Superior temporal gyrus (tissue), 1 donor: ENCODE data around the gene ZNF580.

Source experiments
- DNase-seq: peaks from one replicate; pipeline ENCODE4 v3.0.0-alpha.2; 2016; ENCODE audit errors: extremely low spot score

Gene ZNF580

GRCh38 chr19:55646889-55647731, 6.3 kb downstream of the ZNF580 start:
- DNase-seq: no peak

GRCh38 chr19:55647732-55648584, 7.2 kb downstream of the ZNF580 start, which contains the start of gene CCDC106:
Gene CCDC106 (plus strand): TSS chr19:55648212. CDS start chr19:55649047, 835 bp downstream.
- peak; percentile 69 for DNase-seq

- no peak for DNase-seq
These were observed 7.9 kb downstream of the ZNF580 start for GRCh38 chr19:55648585-55649267.

- DNase-seq: no peak
These were observed 8.7 kb downstream of the ZNF580 start for GRCh38 chr19:55649268-55650125.

GRCh38 chr19:55650126-55650557, 9.3 kb downstream of the ZNF580 start:
- no peak for DNase-seq

- DNase-seq: no peak
These were observed 9.9 kb downstream of the ZNF580 start for GRCh38 chr19:55650602-55651230.

- DNase-seq: no peak
These were observed 10.4 kb downstream of the ZNF580 start for GRCh38 chr19:55651236-55651635.

- no peak for DNase-seq
These were observed 11.7 kb downstream of the ZNF580 start for GRCh38 chr19:55652311-55653128.

GRCh38 chr19:55653651-55654322, 13.0 kb downstream of the ZNF580 start:
- peak; percentile 99 for DNase-seq

- DNase-seq: peak; percentile 99
These were observed 13.6 kb downstream of the ZNF580 start for GRCh38 chr19:55654323-55654867.

GRCh38 chr19:55654868-55655647, 14.3 kb downstream of the ZNF580 start, which contains the start of gene U2AF2:
Gene U2AF2 (plus strand): TSS chr19:55655035. CDS start chr19:55655105, 70 bp downstream.
- peak; percentile 79 for DNase-seq

- DNase-seq: no peak
These were observed 14.8 kb downstream of the ZNF580 start for GRCh38 chr19:55655648-55656040.

GRCh38 chr19:55656552-55656951, 15.8 kb downstream of the ZNF580 start:
- DNase-seq: no peak

GRCh38 chr19:55656988-55657747, 16.4 kb downstream of the ZNF580 start:
- no peak for DNase-seq

GRCh38 chr19:55658846-55659459, 18.2 kb downstream of the ZNF580 start:
- no peak for DNase-seq

GRCh38 chr19:55659822-55660221, 19.0 kb downstream of the ZNF580 start:
- no peak for DNase-seq

- DNase-seq: no peak
These were observed 19.6 kb downstream of the ZNF580 start for GRCh38 chr19:55660404-55660803.
